ENCODE data around the gene RNF26. TPM values are rescaled to one million over a fixed set of nuclear protein-coding genes. Genes with fewer than 3 reads are reported as not detected.

Gene RNF26
- total RNA-seq, 2 donors from 2014 or later = 5.7 to 9.2 TPM

DNA sequence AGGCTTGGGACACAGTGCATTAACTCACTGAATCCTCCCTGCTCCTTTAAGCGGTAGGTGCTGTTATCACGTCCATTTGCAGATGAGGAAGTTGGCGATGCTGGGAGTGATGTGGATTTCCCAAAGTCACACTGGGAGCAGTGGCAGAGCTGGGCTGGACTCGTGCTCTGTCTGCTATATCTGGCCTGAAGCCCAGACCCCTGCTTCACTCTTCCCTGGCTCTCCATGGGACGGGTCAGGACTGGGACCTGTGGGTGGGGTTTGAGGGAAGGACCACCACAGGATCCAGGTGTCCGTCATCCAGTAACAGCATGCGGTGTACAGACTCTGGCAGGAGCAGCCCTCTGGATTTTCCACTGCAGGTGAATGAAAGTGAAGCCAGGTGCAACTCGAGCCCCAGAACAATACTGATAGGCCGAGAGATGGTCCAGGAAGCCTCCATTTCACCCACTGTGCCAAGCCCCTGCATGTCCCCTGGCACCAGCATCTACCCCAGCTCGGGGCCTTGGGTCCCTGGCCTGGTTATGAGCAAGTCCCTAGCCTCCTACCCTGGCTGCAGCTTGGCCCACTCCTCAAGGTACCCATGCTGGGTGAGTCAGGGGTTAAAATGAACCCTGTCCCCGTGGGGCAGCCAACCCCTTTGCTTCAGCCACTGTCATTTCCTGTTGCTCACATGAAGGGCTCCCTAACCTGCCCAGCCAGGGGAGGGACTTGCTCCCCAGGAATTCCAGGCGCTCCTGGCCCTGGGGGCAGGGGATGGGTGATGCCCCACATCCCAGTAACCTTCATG is 43.0 kb downstream of the RNF26 start:
- Histone ChIP-seq H3K27ac (peak overlapping the region; percentile 50 to 95 (median 89)), H3K36me3 (replicated peaks in 1 of 2; ENCODE audit: insufficient read depth in 1 of 2, low read depth in 2 of 2) (no peaks in the 10 kb centered on the region), H3K4me1 (peaks cover 85% of the 10 kb centered on the region), H3K4me3 (no peak overlapping the region), H3K9me3 (no peaks in the 10 kb centered on the region), H3K27me3 (no peaks in the 10 kb centered on the region)
- peak in 1 of 3 donors; percentile 16 for TF ChIP-seq POLR2A (IDR thresholded peaks at IDR 0.05)
- TF ChIP-seq, protein P1, sequence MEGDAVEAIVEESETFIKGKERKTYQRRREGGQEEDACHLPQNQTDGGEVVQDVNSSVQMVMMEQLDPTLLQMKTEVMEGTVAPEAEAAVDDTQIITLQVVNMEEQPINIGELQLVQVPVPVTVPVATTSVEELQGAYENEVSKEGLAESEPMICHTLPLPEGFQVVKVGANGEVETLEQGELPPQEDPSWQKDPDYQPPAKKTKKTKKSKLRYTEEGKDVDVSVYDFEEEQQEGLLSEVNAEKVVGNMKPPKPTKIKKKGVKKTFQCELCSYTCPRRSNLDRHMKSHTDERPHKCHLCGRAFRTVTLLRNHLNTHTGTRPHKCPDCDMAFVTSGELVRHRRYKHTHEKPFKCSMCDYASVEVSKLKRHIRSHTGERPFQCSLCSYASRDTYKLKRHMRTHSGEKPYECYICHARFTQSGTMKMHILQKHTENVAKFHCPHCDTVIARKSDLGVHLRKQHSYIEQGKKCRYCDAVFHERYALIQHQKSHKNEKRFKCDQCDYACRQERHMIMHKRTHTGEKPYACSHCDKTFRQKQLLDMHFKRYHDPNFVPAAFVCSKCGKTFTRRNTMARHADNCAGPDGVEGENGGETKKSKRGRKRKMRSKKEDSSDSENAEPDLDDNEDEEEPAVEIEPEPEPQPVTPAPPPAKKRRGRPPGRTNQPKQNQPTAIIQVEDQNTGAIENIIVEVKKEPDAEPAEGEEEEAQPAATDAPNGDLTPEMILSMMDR (IDR thresholded peaks at IDR 0.05) = no peak
- intact Hi-C loops (cut with DNase I) = loop anchor here (5.0 to 10.0 kb wide), 3 partner anchors 40 to 173 kb away; partner anchors contain the start of gene CBL
- ATAC-seq (no peak), DNase-seq (peak in 1 of 4 donors; percentile 19)
- 37 to 42% methylated on average over 6 to 12 of the region's 12 CpGs for WGBS, 2 donors

DNA sequence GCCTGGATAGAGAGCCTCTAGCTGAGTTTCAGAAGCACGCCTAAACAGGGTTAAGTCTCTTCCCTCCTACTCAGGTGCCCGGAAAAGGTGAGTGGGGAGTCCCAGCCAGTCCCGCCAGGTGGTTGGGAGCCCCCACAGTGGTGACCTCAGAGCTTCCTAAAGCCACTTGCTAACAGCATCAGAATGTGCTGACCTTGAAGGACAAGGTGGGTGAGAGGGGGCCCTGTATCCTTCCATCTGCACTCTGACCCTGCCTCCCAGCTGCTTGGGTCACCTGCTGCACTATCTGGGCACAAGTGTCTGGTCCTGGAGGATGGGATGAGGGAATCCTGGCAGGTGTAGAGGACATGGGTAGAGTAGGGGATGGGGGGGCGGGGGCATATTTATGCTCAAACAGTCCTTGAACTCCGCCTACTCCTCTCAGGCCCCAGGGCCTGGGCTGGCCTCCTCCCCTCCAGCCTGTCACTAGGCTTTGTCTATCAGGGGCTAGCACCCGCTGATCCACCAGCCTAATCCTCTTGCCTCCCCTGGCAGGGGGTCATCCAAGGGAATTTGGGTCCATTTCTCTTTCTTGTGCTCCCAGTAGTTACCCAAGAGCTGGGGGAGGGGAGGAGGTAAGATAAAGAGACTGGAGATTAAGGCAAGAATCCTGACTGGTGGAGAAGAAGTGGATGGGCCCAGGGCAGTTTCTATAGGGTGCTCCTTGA is 43.8 kb downstream of the RNF26 start:
- intact Hi-C loops (cut with DNase I) = loop anchor here (5.0 to 10.0 kb wide), 3 partner anchors 41 to 173 kb away; partner anchors contain the start of gene CBL
- no peaks in the 10 kb centered on the region for H3K9me3 ChIP-seq
- peak overlapping the region; percentile 50 to 95 (median 89) for H3K27ac ChIP-seq
- H3K27me3 ChIP-seq = no peaks in the 10 kb centered on the region
- 49 to 57% methylated on average over 4 to 5 of the region's 6 CpGs for WGBS, 2 donors
- DNase-seq (no peak), ATAC-seq (no peak)
- no peak overlapping the region for H3K4me3 ChIP-seq
- no peaks in the 10 kb centered on the region for H3K36me3 ChIP-seq (replicated peaks in 1 of 2; ENCODE audit: insufficient read depth in 1 of 2, low read depth in 2 of 2)
- H3K4me1 ChIP-seq = peaks cover 78% of the 10 kb centered on the region
- TF ChIP-seq, protein P1 (IDR thresholded peaks at IDR 0.05) = no peak
- TF ChIP-seq POLR2A (IDR thresholded peaks at IDR 0.05) = no peak

DNA sequence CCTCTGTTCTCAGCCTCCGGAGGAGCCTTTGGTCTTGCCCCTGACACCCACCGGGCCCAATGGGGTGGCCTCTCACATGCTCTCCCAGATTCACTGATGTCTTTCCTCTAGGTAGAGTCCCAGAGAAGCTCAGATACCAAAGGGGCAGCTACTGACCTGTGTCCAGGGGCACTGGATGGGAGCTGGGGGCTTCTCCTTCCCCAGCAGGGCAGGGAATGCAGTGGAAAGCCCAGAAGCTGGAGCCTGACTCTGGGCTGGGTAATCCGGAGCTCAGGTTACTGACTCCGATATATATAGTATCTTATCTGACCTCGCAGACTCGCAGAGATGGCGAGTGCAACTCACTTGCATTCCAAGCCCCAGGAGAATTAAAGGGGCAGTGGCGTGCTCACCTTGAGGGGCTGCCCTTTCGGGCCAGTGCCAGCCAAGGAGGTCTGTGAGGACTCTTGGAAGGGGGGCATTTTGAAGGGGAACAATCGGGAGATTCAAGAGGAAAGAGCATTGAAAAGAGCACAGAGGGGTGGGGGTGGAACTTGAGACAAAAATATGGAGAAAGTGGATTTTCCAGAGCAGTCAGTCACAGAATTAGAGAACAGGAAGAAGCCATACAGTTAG is 44.6 kb downstream of the RNF26 start:
- Histone ChIP-seq H3K27me3 (no peaks in the 10 kb centered on the region), H3K4me1 (peaks cover 69% of the 10 kb centered on the region), H3K9me3 (no peaks in the 10 kb centered on the region), H3K27ac (peak overlapping the region in 3 of 4 donors; percentile 88 to 95 (median 90)), H3K36me3 (replicated peaks in 1 of 2; ENCODE audit: insufficient read depth in 1 of 2, low read depth in 2 of 2) (no peaks in the 10 kb centered on the region), H3K4me3 (no peak overlapping the region)
- WGBS, 2 donors = 43 to 63% methylated on average over 8 to 10 of the region's 10 CpGs
- peak in 1 of 3 donors; percentile 18 for TF ChIP-seq POLR2A (IDR thresholded peaks at IDR 0.05)
- TF ChIP-seq, protein P1 (IDR thresholded peaks at IDR 0.05) = no peak
- DNase-seq (no peak), ATAC-seq (no peak)
- intact Hi-C loops (cut with DNase I) = loop anchor here (5.0 to 10.0 kb wide), 3 partner anchors 42 to 174 kb away; partner anchors contain the start of gene CBL

DNA sequence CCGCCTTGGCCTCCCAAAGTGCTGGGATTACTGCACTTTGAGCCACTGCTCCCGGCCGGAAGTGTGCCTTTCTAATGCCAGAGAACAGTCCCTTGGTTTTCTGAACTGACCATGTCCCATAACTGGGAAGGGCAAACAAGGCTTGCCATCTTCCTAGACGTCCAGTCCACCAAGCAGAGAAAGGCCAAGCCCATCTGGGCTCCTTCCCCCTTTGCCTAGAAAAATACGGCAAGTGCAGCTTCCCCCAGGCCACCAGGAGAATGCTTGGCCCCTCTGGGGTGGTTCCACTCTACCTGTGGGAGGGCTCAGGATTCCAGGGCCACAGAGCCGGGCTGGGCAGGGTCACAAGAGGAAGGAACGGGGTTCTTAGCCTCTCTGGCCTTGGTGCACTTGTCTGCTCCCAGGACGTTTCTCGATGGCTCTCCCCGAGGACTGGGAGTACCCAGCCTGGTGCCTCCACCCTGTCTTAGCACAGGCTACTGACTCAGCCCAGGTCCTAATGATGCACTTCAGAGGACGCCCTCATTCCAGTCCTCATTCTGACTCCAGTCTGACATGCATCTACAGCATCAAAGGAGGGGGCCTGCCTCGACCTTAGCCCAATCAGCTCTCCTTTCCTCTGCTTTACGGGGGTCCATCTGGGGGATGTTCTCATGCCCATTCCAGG is 46.0 kb downstream of the RNF26 start:
- no peaks in the 10 kb centered on the region for H3K27me3 ChIP-seq
- H3K36me3 ChIP-seq (replicated peaks in 1 of 2; ENCODE audit: insufficient read depth in 1 of 2, low read depth in 2 of 2) = no peaks in the 10 kb centered on the region
- H3K4me1 ChIP-seq = peaks cover 56% of the 10 kb centered on the region
- TF ChIP-seq POLR2A (IDR thresholded peaks at IDR 0.05) = no peak
- ATAC-seq = no peak
- peak overlapping the region in 2 of 4 donors; percentile 18 to 75 for H3K27ac ChIP-seq
- no peak overlapping the region for H3K4me3 ChIP-seq
- 69 to 70% methylated on average over 7 to 13 of the region's 13 CpGs for WGBS, 2 donors
- DNase-seq = peak in 1 of 4 donors; percentile 20
- intact Hi-C loops (cut with DNase I) = no loop called here
- no peaks in the 10 kb centered on the region for H3K9me3 ChIP-seq
